DMS 273 treated with DMSO at 0.1 percent for 48 hours (cell line): Measurements from ENCODE around the gene PSMA5.

Experiments used
- DNase-seq: peaks from one replicate; lab custom pipeline; 2025; lab: John Stamatoyannopoulos, UW

Gene PSMA5

GRCh38 chr1:109367626-109368025, 58.6 kb downstream of the PSMA5 start:
- no peak for DNase-seq

GRCh38 chr1:109365642-109366204, 60.5 kb downstream of the PSMA5 start:
- DNase-seq: no peak

GRCh38 chr1:109361649-109362048, 64.6 kb downstream of the PSMA5 start:
- DNase-seq: no peak

- no peak for DNase-seq
These were observed 65.2 kb downstream of the PSMA5 start for GRCh38 chr1:109361069-109361468.

- DNase-seq: no peak
These were observed 68.6 kb downstream of the PSMA5 start for GRCh38 chr1:109357616-109358015.

- no peak for DNase-seq
These were observed 69.3 kb downstream of the PSMA5 start for GRCh38 chr1:109356915-109357314.

- no peak for DNase-seq
These were observed 69.7 kb downstream of the PSMA5 start for GRCh38 chr1:109356505-109356904.

GRCh38 chr1:109354929-109355328, 71.3 kb downstream of the PSMA5 start:
- no peak for DNase-seq

- no peak for DNase-seq
These were observed 74.8 kb downstream of the PSMA5 start for GRCh38 chr1:109351457-109351856.

- no peak for DNase-seq
These were observed 75.6 kb downstream of the PSMA5 start for GRCh38 chr1:109350655-109351054.

GRCh38 chr1:109350182-109350581, 76.1 kb downstream of the PSMA5 start:
- DNase-seq: no peak
